Measurements from ENCODE around the gene PTGR1.

DNA sequence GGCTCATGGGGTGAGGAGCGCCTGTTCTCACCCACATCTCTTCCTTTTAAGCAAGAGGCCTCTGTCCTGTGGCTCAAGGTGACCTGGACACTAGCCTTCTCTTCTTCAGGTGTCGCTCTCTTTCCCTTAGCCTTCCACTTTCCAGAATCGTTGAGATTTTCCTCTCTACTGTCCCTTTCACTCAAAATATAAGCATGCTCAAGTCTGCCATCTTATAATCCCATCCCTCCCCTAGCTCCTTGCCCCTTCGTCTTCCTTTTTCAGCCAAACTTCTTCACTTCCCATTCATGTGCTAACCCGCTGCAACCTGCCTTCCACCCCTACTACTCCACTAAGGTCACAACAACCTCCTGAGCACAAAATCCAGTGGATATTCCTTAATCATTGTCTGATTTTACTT, 13.1 kb downstream of the PTGR1 start:
- TF ChIP-seq EZH2 (IDR thresholded peaks at IDR 0.05; ENCODE audit: borderline replicate concordance, low read depth, low read length, poor library complexity, severe bottlenecking) (no peak), CTCF (conservative IDR thresholded peaks at IDR 0.05; ENCODE audit: low read depth, low read length) (no peak)

Data from A673 (cell line).